K562 (cell line): ENCODE results near the gene CAMK1D. TPM values are rescaled to one million over a fixed set of nuclear protein-coding genes. Genes with fewer than 3 reads are reported as not detected.

Experiments
- ATAC-seq: fragments of 200-7000 bp; cut with Tn5 transposase; 3 replicates; pipeline ENCODE4 v1.9.1; 2020; ENCODE audit warnings: moderate library complexity
- BruUV-seq: library from RNA; stranded (reverse); fragments of 400-500 nt; replicated peaks from 2 replicates; lab custom pipeline; 2021; lab: Mats Ljungman, UMichigan
- CTCF ChIA-PET: fragments of 300-600 bp; formaldehyde crosslinking; extraction: SDS; loops from one replicate; lab custom pipeline; 2021; ENCODE audit warnings: low intra/inter-chr PET ratio; lab: Yijun Ruan, JAX
- POLR2A ChIA-PET: fragments of 300-600, 350-650 bp; sonication (Branson Sonifier 250); formaldehyde crosslinking; extraction: SDS; loops from one replicate; lab custom pipeline; 2021; ENCODE audit warnings: antibody characterized with exemption, inconsistent platforms; lab: Yijun Ruan, JAX
- DNase-seq, 4 experiments: peaks; one replicate each; pipeline versions ENCODE4 v3.0.0 to v3.0.0-alpha.2; 2011 to 2018; ENCODE audit warnings: low spot score in 3 of 4, mixed read lengths in 3 of 4; ENCODE audit errors: extremely low read depth in 1 of 4
- FAIRE-seq: peaks from 2 replicates; lab custom pipeline; 2011; peaks lifted over from hg19 to GRCh38; lab: Jason Lieb, UNC
- H2AFZ ChIP-seq: 2 replicates; pipeline ENCODE4 v1.6.0; 2011; ENCODE audit warnings: low read depth, low read length, control low read depth, inconsistent platforms
- H3K27ac ChIP-seq: fragments of 200-600 bp; 3 replicates; pipeline ENCODE4 v1.8.0; 2011; ENCODE audit warnings: low read depth, mild to moderate bottlenecking, control low read depth, inconsistent platforms, low read length, moderate library complexity, mixed read lengths; ENCODE audit errors: extremely low read depth
- H3K27me3 ChIP-seq, 2 experiments: fragments of 300-600 bp in 1 of 2; 2 replicates in 1 of 2; 3 replicates in 1 of 2; pipeline versions ENCODE4 v1.6.0 to v1.8.0; 2011; ENCODE audit warnings: inconsistent platforms in 2 of 2, low read length in 2 of 2, mild to moderate bottlenecking in 1 of 2, mixed read lengths in 1 of 2, moderate library complexity in 1 of 2; ENCODE audit not compliant: control insufficient read depth in 2 of 2, insufficient read depth in 2 of 2
- H3K36me3 ChIP-seq: fragments of 300-600 bp; 3 replicates; pipeline ENCODE4 v1.8.0; 2011; ENCODE audit warnings: mild to moderate bottlenecking, low read length, inconsistent platforms; ENCODE audit not compliant: control insufficient read depth, insufficient read depth
- H3K4me1 ChIP-seq, 2 experiments: fragments of 200-600 bp in 1 of 2; replicated peaks in 1 of 2; 2 replicates in 1 of 2; 3 replicates in 1 of 2; pipeline versions ENCODE4 v1.5.1 to v1.8.0; 2011; ENCODE audit warnings: inconsistent platforms in 2 of 2, low read length in 2 of 2, mild to moderate bottlenecking in 1 of 2, mixed read lengths in 1 of 2, moderate library complexity in 1 of 2; ENCODE audit not compliant: control insufficient read depth in 2 of 2, insufficient read depth in 2 of 2
- H3K4me2 ChIP-seq: 2 replicates; pipeline ENCODE4 v1.6.1; 2011; ENCODE audit warnings: low read length, control low read depth, inconsistent platforms, mixed read lengths; ENCODE audit not compliant: insufficient read depth
- H3K4me3 ChIP-seq: fragments of 200-600 bp; sonication (generic), shearing (Covaris generic); 2 replicates; pipeline ENCODE4 v1.5.1; 2016; ENCODE audit warnings: control low read depth, inconsistent platforms
- H3K79me2 ChIP-seq: fragments of 200-600 bp; 3 replicates; pipeline ENCODE4 v1.8.0; 2011; ENCODE audit warnings: low read length, inconsistent platforms; ENCODE audit not compliant: control insufficient read depth, insufficient read depth
- H3K9ac ChIP-seq, 2 experiments: 2 replicates each; pipeline versions ENCODE4 v1.6.0 to v1.6.1; 2011; ENCODE audit warnings: low read depth in 2 of 2, low read length in 2 of 2, control low read depth in 1 of 2, inconsistent platforms in 1 of 2, mild to moderate bottlenecking in 1 of 2, mixed read lengths in 1 of 2; ENCODE audit not compliant: insufficient read depth in 1 of 2
- H3K9me1 ChIP-seq: one replicate; pipeline ENCODE4 v1.6.0; 2011; ENCODE audit warnings: inconsistent platforms, mild to moderate bottlenecking, low read length, moderate library complexity; ENCODE audit not compliant: control insufficient read depth, insufficient read depth
- H3K9me3 ChIP-seq: replicated peaks from 2 replicates; pipeline ENCODE4 v1.5.1; 2011; ENCODE audit warnings: low read depth, low read length, inconsistent platforms; ENCODE audit not compliant: control insufficient read depth, insufficient read depth
- H4K20me1 ChIP-seq: replicated peaks from 2 replicates; pipeline ENCODE4 v1.6.1; 2011; ENCODE audit warnings: low read length, inconsistent platforms, mixed read lengths; ENCODE audit not compliant: control insufficient read depth, insufficient read depth
- BACH1 ChIP-seq: fragments of 200-800 bp; sonication (Bioruptor generic); IDR thresholded peaks from 2 replicates; pipeline ENCODE4 v1.6.1; 2016; ENCODE audit warnings: missing genetic modification characterization, missing compliant biosample characterization
- BCOR ChIP-seq: fragments of 450-650 bp; IDR thresholded peaks from 2 replicates; pipeline ENCODE4 v1.6.1; 2016
- DNMT1 ChIP-seq: fragments of 450-650 bp; IDR thresholded peaks from 2 replicates; pipeline ENCODE4 v1.6.1; 2016; ENCODE audit warnings: antibody characterized with exemption, mild to moderate bottlenecking
- GATA2 ChIP-seq: sonication (generic); formaldehyde crosslinking; IDR thresholded peaks from 2 replicates; pipeline ENCODE4 v1.4.0; 2020; ENCODE audit warnings: mild to moderate bottlenecking, missing genetic modification reagents
- HNRNPK ChIP-seq: fragments of 200-400 bp; formaldehyde crosslinking; IDR thresholded peaks from one replicate; pipeline ENCODE4 v1.6.1; 2018; ENCODE audit warnings: mild to moderate bottlenecking, low read depth, low read length; ENCODE audit not compliant: poor library complexity, severe bottlenecking
- MTA1 ChIP-seq: fragments of 450-650 bp; IDR thresholded peaks from 2 replicates; pipeline ENCODE4 v1.6.1; 2017; ENCODE audit warnings: borderline replicate concordance
- NFYB ChIP-seq: IDR thresholded peaks from 2 replicates; pipeline ENCODE4 v1.6.1; 2011; ENCODE audit warnings: mild to moderate bottlenecking, moderate library complexity; ENCODE audit not compliant: insufficient read length; ENCODE audit errors: extremely low read depth
- PRPF4 ChIP-seq: fragments of 200-400 bp; formaldehyde crosslinking; IDR thresholded peaks from one replicate; pipeline ENCODE4 v1.6.1; 2017; ENCODE audit warnings: low read length, low read depth, mild to moderate bottlenecking; ENCODE audit not compliant: insufficient read depth, poor library complexity, severe bottlenecking
- STAG1 ChIP-seq: sonication (generic); formaldehyde crosslinking; IDR thresholded peaks from 2 replicates; pipeline ENCODE4 v1.5.0; 2020; ENCODE audit warnings: missing genetic modification reagents, borderline replicate concordance
- TCF7 ChIP-seq: sonication (generic); IDR thresholded peaks from 2 replicates; pipeline ENCODE4 v1.6.1; 2016; ENCODE audit warnings: antibody characterized with exemption, borderline replicate concordance
- ZNF24 ChIP-seq: fragments of 450-650 bp; IDR thresholded peaks from 2 replicates; pipeline ENCODE4 v1.6.1; 2016
- ZNF77 ChIP-seq: fragments of 250-450 bp; sonication (Bioruptor Pico); IDR thresholded peaks from 2 replicates; pipeline ENCODE4 v1.5.0; 2020
- WGBS: fragments of 100-300 bp; shearing (Covaris generic); methylation state at CpG from one replicate; pipeline ENCODE4 v1.1.6; 2016; ENCODE audit warnings: low coverage, mixed read lengths; ENCODE audit not compliant: insufficient coverage; ENCODE audit errors: missing lambda C conversion rate; 5-methylcytosine and 5-hydroxymethylcytosine counted together
- in situ Hi-C: fragments of 300-500 bp; cut with MboI; formaldehyde crosslinking; loops from 4 replicates; pipeline ENCODE4 v1.15.0; 2018; ENCODE audit warnings: inconsistent platforms, mixed read lengths
- intact Hi-C: fragments of 100-400 bp; cut with micrococcal nuclease; formaldehyde crosslinking; loops from 2 replicates; pipeline ENCODE4 v1.14.2; 2022
- polyA plus RNA-seq, 8 experiments: library from polyadenylated mRNA; depleted of rRNA in 4 of 8; stranded (reverse) in 5 of 8; unstranded in 3 of 8; fragments of >200 nt; fragmentation: Nextera tagmentation in 2 of 8; fragmentation: Illumina TruSeq in 1 of 8; extraction: Ambion mirVana in 2 of 8; extraction: Trizol in 1 of 8; gene quantifications; 2 replicates each; pipeline versions ENCODE4 v1.2.1 to v1.2.3, GENCODE V29; 2011 to 2014; ENCODE audit warnings: inconsistent platforms in 1 of 8, missing spikeins in 1 of 8
- total RNA-seq, 7 experiments: library from RNA; depleted of rRNA in 6 of 7; stranded (reverse); fragments of >200 nt in 6 of 7; fragmentation: Illumina TruSeq in 2 of 7; extraction: Trizol in 2 of 7; gene quantifications; 2 replicates each; pipeline versions ENCODE4 v1.2.1 to v1.2.3, GENCODE V29; 2011 to 2021; ENCODE audit warnings: low replicate concordance in 1 of 7
- TF ChIP-seq, protein P1 (sequence below): sonication (generic); formaldehyde crosslinking; IDR thresholded peaks from 2 replicates; pipeline ENCODE4 v1.8.0; 2022; ENCODE audit warnings: missing genetic modification reagents, mild to moderate bottlenecking, borderline replicate concordance

The CAMK1D gene
- total and polyA plus RNA-seq, 9 of the 15 experiments (the other 6 are each of a cell fraction or from before 2014, with no cell fraction given), result 0.12 to 0.24 (median 0.20) TPM; not detected in 5

DNA sequence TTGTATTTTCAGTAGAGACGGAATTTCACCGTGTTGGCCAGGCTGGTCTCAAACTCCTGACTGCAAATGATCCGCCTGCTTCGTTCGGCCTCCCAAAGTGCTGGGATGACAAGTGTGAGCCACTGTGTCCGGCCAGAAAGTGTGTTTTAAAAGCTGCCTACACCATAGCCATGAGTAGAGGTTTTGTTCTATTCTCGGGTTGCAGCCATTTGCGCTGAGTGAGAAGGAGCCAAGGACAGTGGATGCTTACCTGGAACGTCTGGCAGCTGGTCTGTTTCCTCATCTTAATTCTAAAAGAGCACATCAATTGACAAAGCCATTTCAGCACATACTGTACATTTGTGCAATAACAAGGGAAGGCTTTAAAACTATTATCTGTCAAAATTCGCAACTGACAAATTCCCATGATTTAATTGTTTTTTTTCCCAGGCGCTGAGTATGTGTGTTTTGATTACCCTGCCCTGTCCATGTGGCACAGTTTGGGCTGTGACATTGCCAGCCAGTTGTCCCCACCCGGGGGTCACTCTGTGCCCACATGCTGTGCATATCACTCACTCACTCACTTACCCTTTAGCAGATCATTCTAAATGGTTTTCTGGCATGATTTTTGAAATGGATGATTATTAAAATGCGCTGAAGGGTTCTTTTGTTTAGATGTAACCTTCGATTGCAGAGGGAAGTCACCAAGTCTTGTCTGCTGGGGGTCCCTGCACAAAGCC, 400.6 kb downstream of the CAMK1D start (continued):
- no peak for TF ChIP-seq DNMT1
- TF ChIP-seq STAG1, result no peak
- TF ChIP-seq NFYB, result no peak
- TF ChIP-seq HNRNPK, result no peak
- TF ChIP-seq ZNF77 (CRISPR knock-in tag), result no peak
- no peak for TF ChIP-seq BACH1 (tag)
- no peak for TF ChIP-seq TCF7
- TF ChIP-seq, protein P1, sequence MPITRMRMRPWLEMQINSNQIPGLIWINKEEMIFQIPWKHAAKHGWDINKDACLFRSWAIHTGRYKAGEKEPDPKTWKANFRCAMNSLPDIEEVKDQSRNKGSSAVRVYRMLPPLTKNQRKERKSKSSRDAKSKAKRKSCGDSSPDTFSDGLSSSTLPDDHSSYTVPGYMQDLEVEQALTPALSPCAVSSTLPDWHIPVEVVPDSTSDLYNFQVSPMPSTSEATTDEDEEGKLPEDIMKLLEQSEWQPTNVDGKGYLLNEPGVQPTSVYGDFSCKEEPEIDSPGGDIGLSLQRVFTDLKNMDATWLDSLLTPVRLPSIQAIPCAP (CRISPR knock-in tag), result no peak

DNA sequence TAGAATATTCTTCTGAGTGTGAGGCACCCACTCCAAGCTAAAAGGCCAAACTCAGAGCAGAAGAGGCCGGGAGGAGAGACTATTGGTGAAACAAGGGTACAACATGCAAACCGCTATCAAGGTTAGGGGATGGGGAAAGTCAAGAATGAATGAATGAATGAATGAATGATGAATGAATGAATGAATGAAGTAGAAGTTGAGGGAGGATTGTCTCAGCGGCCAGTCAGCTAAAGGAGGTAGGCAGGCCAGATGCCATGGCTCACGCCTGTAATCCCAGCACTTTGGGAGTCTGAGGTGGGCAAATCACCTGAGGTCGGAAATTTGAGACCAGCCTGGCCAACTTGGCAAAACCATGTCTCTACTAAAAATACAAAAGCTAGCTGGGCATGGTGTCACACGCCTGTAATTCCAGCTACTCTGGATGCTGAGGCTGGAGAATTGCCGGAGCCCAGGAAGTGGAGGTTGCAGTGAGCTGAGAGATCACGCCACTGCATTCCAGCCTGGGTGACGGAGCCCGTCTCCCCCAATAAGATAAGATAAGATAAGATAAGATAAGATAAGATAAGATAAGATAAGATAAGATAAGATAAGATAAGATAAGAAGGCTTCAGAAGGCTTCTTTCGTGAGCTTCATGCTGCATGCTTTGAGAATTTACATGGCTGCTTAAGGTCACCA, 401.3 kb downstream of the CAMK1D start:
- Histone ChIP-seq H3K27me3 (peaks cover 5 to 32% of the 10 kb centered on the region in 2 experiments; a peak in 4 of 5 replicates), H3K4me3 (no peak overlapping the region), H3K79me2 (no peaks in the 10 kb centered on the region), H3K9me3 (no peaks in the 10 kb centered on the region), H4K20me1 (no peaks in the 10 kb centered on the region)
- in situ Hi-C loops, result no loop called here
- no peak for FAIRE-seq
- intact Hi-C loops, result no loop called here
- ATAC-seq, result no peak
- CTCF ChIA-PET, result no interaction called here
- DNase-seq, result no peak
- TF ChIP-seq MTA1 (0 out of 2 replicates have a peak, but pooled peaks have one; percentile 27), BCOR (peak; percentile 34; the same call in 1 of the 2 replicates), GATA2 (CRISPR knock-in tag) (peak; percentile 62), PRPF4 (no peak), ZNF24 (peak; percentile 64; the same call in 1 of the 2 replicates)
- TF ChIP-seq, all 486 proteins: peak for 4
- no peak overlapping the region for H3K9ac ChIP-seq
- no peak overlapping the region for H2AFZ ChIP-seq
- H3K4me1 ChIP-seq, result no peaks in the 10 kb centered on the region
- no peaks in the 10 kb centered on the region for H3K36me3 ChIP-seq
- POLR2A ChIA-PET, result interaction anchor here (0.6 kb wide), 1 partner anchor 38 kb away, joined by 3 read pairs; no protein-coding TSS in a partner anchor
- BruUV-seq, result no TSS peak
- no peak overlapping the region for H3K4me2 ChIP-seq
- H3K27ac ChIP-seq, result no peak overlapping the region
- 19% methylated on average over 11 of the region's 11 CpGs for WGBS
- H3K9me1 ChIP-seq, result no peaks in the 10 kb centered on the region
